ENCODE measurements around the gene ABCG1.

- TF ChIP-seq ARNTL (CRISPR knock-in tag; IDR thresholded peaks at IDR 0.05; ENCODE audit: borderline replicate concordance, low read depth) (no peak), ZFP30 (CRISPR knock-in tag; IDR thresholded peaks at IDR 0.05) (no peak), PATZ1 (CRISPR knock-in tag; IDR thresholded peaks at IDR 0.05; ENCODE audit: borderline replicate concordance) (no peak), OSR1 (CRISPR knock-in tag; IDR thresholded peaks at IDR 0.05) (no peak), ISL1 (CRISPR knock-in tag; IDR thresholded peaks at IDR 0.05) (no peak), RARB (CRISPR knock-in tag; IDR thresholded peaks at IDR 0.05) (no peak), ESRRG (CRISPR knock-in tag; IDR thresholded peaks at IDR 0.05) (no peak)
- TF ChIP-seq, protein P1, sequence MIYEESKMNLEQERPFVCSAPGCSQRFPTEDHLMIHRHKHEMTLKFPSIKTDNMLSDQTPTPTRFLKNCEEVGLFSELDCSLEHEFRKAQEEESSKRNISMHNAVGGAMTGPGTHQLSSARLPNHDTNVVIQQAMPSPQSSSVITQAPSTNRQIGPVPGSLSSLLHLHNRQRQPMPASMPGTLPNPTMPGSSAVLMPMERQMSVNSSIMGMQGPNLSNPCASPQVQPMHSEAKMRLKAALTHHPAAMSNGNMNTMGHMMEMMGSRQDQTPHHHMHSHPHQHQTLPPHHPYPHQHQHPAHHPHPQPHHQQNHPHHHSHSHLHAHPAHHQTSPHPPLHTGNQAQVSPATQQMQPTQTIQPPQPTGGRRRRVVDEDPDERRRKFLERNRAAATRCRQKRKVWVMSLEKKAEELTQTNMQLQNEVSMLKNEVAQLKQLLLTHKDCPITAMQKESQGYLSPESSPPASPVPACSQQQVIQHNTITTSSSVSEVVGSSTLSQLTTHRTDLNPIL (CRISPR knock-in tag; IDR thresholded peaks at IDR 0.05; ENCODE audit: low read depth) = no peak
- TF ChIP-seq, protein P2, sequence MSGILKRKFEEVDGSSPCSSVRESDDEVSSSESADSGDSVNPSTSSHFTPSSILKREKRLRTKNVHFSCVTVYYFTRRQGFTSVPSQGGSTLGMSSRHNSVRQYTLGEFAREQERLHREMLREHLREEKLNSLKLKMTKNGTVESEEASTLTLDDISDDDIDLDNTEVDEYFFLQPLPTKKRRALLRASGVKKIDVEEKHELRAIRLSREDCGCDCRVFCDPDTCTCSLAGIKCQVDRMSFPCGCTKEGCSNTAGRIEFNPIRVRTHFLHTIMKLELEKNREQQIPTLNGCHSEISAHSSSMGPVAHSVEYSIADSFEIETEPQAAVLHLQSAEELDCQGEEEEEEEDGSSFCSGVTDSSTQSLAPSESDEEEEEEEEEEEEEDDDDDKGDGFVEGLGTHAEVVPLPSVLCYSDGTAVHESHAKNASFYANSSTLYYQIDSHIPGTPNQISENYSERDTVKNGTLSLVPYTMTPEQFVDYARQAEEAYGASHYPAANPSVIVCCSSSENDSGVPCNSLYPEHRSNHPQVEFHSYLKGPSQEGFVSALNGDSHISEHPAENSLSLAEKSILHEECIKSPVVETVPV (CRISPR knock-in tag; IDR thresholded peaks at IDR 0.05) = no peak
Measured at GRCh38 chr21:42285569-42286245, 66.8 kb downstream of the ABCG1 start.

Measured in SK-N-SH treated with all-trans-retinoic acid at 6 μM for 48 hours (cell line).